Endothelial cell of umbilical vein (primary cell): ENCODE data around the gene KANK4.

Experiments
- CTCF ChIP-seq, 2 donors: IDR thresholded peaks; 1 replicate in 1 of 2; 2 replicates in 1 of 2; pipeline ENCODE4 v1.5.1; 2011; ENCODE audit warnings: low read length in 2 of 2, mild to moderate bottlenecking in 2 of 2, moderate library complexity in 2 of 2, control low read depth in 1 of 2, inconsistent platforms in 1 of 2, low read depth in 1 of 2; ENCODE audit not compliant: insufficient read depth in 1 of 2; ENCODE audit errors: extremely low read depth in 1 of 2
- EZH2 ChIP-seq: IDR thresholded peaks from 2 replicates; pipeline ENCODE4 v1.6.1; 2012; ENCODE audit warnings: borderline replicate concordance, low read depth, mild to moderate bottlenecking, moderate library complexity, low read length, inconsistent platforms; ENCODE audit not compliant: severe bottlenecking
- FOS ChIP-seq: IDR thresholded peaks from 2 replicates; pipeline ENCODE4 v1.6.1; 2011; ENCODE audit warnings: mild to moderate bottlenecking, low read length, moderate library complexity, borderline replicate concordance; ENCODE audit not compliant: insufficient read depth
- POLR2A ChIP-seq: IDR thresholded peaks from 2 replicates; pipeline ENCODE4 v1.6.1; 2012; ENCODE audit warnings: low read depth, mild to moderate bottlenecking, control low read depth, low read length
- POLR2AphosphoS5 ChIP-seq: IDR thresholded peaks from 2 replicates; pipeline ENCODE4 v1.6.1; 2012; ENCODE audit warnings: low read depth, mild to moderate bottlenecking, control low read depth, low read length, moderate library complexity; ENCODE audit not compliant: insufficient read depth

DNA sequence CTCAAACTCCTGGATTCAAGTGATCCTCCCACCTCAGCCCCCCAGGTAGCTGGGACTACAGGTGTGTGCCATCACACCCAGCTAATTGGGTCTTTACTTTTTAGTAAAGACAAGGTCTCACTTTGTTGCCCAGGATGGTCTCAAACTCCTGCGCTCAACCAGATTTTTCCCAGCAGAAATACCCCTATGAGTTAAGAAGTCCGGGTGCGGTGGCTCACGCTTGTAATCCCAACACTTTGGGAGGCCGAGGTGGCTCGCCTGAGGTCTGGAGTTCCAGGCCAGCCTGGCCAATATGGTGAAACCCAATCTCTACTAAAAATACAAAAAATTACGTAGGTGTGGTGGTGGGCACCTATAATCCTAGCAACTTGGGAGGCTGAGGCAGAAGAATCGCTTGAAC is 131.1 kb downstream of the KANK4 start:
- TF ChIP-seq CTCF (IDR thresholded peaks at IDR 0.05; ENCODE audit: extremely low read depth in 1 of 2, insufficient read depth in 1 of 2, low read depth in 1 of 2, low read length in 2 of 2) (no peak), POLR2A (no peak), FOS (no peak), EZH2 (no peak), POLR2AphosphoS5 (no peak)
